GM23338 (cell line): ENCODE measurements around the gene MKNK1. TPM values are rescaled to one million over a fixed set of nuclear protein-coding genes. Genes with fewer than 3 reads are reported as not detected.

Experiments used
- ATAC-seq: fragments of 200-7000 bp; cut with Tn5 transposase; 3 replicates; pipeline ENCODE4 v1.9.1; 2020
- DNase-seq: peaks from one replicate; pipeline ENCODE4 v3.0.0-alpha.2; 2015; ENCODE audit warnings: low spot score
- H2AFZ ChIP-seq: fragments of 200-600 bp; sonication (generic); 2 replicates; pipeline ENCODE4 v1.8.0; 2016; ENCODE audit warnings: antibody characterized with exemption, mild to moderate bottlenecking, moderate library complexity
- H3F3A ChIP-seq: fragments of 200-600 bp; sonication (generic); replicated peaks from 2 replicates; pipeline ENCODE4 v1.8.0; 2017; ENCODE audit warnings: antibody characterized with exemption, mixed run types, low read depth
- H3K27ac ChIP-seq: fragments of 200-600 bp; sonication (generic); 2 replicates; pipeline ENCODE4 v1.6.1; 2016; ENCODE audit warnings: low read depth
- H3K27me3 ChIP-seq: fragments of 200-600 bp; sonication (generic); 2 replicates; pipeline ENCODE4 v1.8.0; 2016; ENCODE audit warnings: mild to moderate bottlenecking, mixed run types, moderate library complexity; ENCODE audit not compliant: insufficient read depth
- H3K36me3 ChIP-seq: fragments of 200-600 bp; sonication (generic); 2 replicates; pipeline ENCODE4 v1.8.0; 2016; ENCODE audit warnings: mild to moderate bottlenecking; ENCODE audit not compliant: insufficient read depth
- H3K4me1 ChIP-seq: fragments of 200-600 bp; sonication (generic); 2 replicates; pipeline ENCODE4 v1.8.0; 2016; ENCODE audit warnings: mild to moderate bottlenecking, moderate library complexity; ENCODE audit not compliant: insufficient read depth
- H3K4me2 ChIP-seq: fragments of 200-600 bp; sonication (generic); 2 replicates; pipeline ENCODE4 v1.7.1; 2017; ENCODE audit warnings: mixed run types
- H3K4me3 ChIP-seq: fragments of 200-600 bp; sonication (generic); 2 replicates; pipeline ENCODE4 v1.6.1; 2016; ENCODE audit warnings: mixed run types
- H3K79me2 ChIP-seq: fragments of 200-600 bp; sonication (generic); replicated peaks from 2 replicates; pipeline ENCODE4 v1.8.0; 2017; ENCODE audit warnings: mild to moderate bottlenecking; ENCODE audit not compliant: insufficient read depth
- H3K9me2 ChIP-seq: fragments of 200-600 bp; sonication (generic); 2 replicates; pipeline ENCODE4 v1.8.0; 2017; ENCODE audit not compliant: insufficient read depth
- H4K20me1 ChIP-seq: fragments of 200-600 bp; sonication (generic); replicated peaks from 2 replicates; pipeline ENCODE4 v1.8.0; 2017; ENCODE audit warnings: mild to moderate bottlenecking; ENCODE audit not compliant: insufficient read depth
- H3K27ac Mint-ChIP-seq: 2 replicates; pipeline ENCODE4 v1.8.0; 2020; ENCODE audit warnings: inconsistent platforms, mild to moderate bottlenecking, moderate library complexity, mixed read lengths
- H3K27me3 Mint-ChIP-seq: 3 replicates; pipeline ENCODE4 v1.8.0; 2022; ENCODE audit warnings: low read depth, mild to moderate bottlenecking, moderate library complexity, mixed read lengths, inconsistent platforms; ENCODE audit not compliant: insufficient read depth, poor library complexity
- H3K36me3 Mint-ChIP-seq: 3 replicates; pipeline ENCODE4 v1.8.0; 2021; ENCODE audit warnings: low read depth, mild to moderate bottlenecking, inconsistent platforms, moderate library complexity, mixed read lengths
- H3K4me1 Mint-ChIP-seq: 3 replicates; pipeline ENCODE4 v1.8.0; 2020; ENCODE audit warnings: mild to moderate bottlenecking, inconsistent platforms, mixed read lengths
- H3K4me3 Mint-ChIP-seq: 3 replicates; pipeline ENCODE4 v1.8.0; 2021; ENCODE audit warnings: moderate library complexity, mild to moderate bottlenecking, inconsistent platforms, mixed read lengths
- H3K9me3 Mint-ChIP-seq: 3 replicates; pipeline ENCODE4 v1.8.0; 2020; ENCODE audit warnings: moderate library complexity, mild to moderate bottlenecking, inconsistent platforms, mixed read lengths
- CREB1 ChIP-seq: fragments of 250-450 bp; sonication (Bioruptor Pico); IDR thresholded peaks from 2 replicates; pipeline ENCODE4 v1.5.0; 2020; ENCODE audit warnings: low read depth, mild to moderate bottlenecking, moderate library complexity
- CTCF ChIP-seq, 2 experiments: fragments of 200-600 bp in 1 of 2; sonication (generic) in 1 of 2; conservative IDR thresholded peaks; 2 replicates each; pipeline versions ENCODE4 v1.5.1 to v1.6.1; 2016 to 2017; ENCODE audit warnings: antibody characterized with exemption in 2 of 2, low read depth in 2 of 2, mild to moderate bottlenecking in 2 of 2, moderate library complexity in 1 of 2
- EZH2 ChIP-seq: fragments of 200-600 bp; sonication (generic); IDR thresholded peaks from one replicate; pipeline ENCODE4 v1.8.0; 2017; ENCODE audit warnings: antibody characterized with exemption, mild to moderate bottlenecking, low read depth; ENCODE audit not compliant: unreplicated experiment
- JUNB ChIP-seq: IDR thresholded peaks from one replicate; pipeline ENCODE4 v1.6.1; 2016; ENCODE audit warnings: antibody characterized with exemption; ENCODE audit not compliant: unreplicated experiment
- NANOG ChIP-seq: IDR thresholded peaks from 2 replicates; pipeline ENCODE4 v1.6.1; 2016; ENCODE audit warnings: antibody characterized with exemption, borderline replicate concordance
- POLR2AphosphoS5 ChIP-seq: IDR thresholded peaks from 2 replicates; pipeline ENCODE4 v1.6.1; 2016; ENCODE audit warnings: antibody characterized with exemption, low read depth
- REST ChIP-seq: IDR thresholded peaks from one replicate; pipeline ENCODE4 v1.6.1; 2018; ENCODE audit warnings: antibody characterized with exemption; ENCODE audit not compliant: unreplicated experiment
- STAT1 ChIP-seq: IDR thresholded peaks from one replicate; pipeline ENCODE4 v1.6.1; 2016; ENCODE audit warnings: antibody characterized with exemption; ENCODE audit not compliant: unreplicated experiment
- polyA plus RNA-seq: library from polyadenylated mRNA; unstranded; fragments of >200 nt; fragmentation: Nextera tagmentation; extraction: Ambion mirVana; gene quantifications from 2 replicates; pipeline ENCODE4 v1.2.1, GENCODE V29; 2016
- total RNA-seq: library from RNA; depleted of rRNA; stranded (reverse); fragments of >200 nt; shearing (Covaris generic); gene quantifications from 2 replicates; pipeline ENCODE4 v1.2.3, GENCODE V29; 2014
- TF ChIP-seq, protein P1 (sequence below): fragments of 250-450 bp; sonication (Bioruptor Pico); IDR thresholded peaks from 2 replicates; pipeline ENCODE4 v1.5.0; 2020; ENCODE audit warnings: mild to moderate bottlenecking, moderate library complexity
- TF ChIP-seq, protein P2 (sequence below): IDR thresholded peaks from 2 replicates; pipeline ENCODE4 v1.6.1; 2016; ENCODE audit warnings: antibody characterized with exemption

The MKNK1 gene
- total and polyA plus RNA-seq, 2 experiments from 2014 or later: 11.8 to 20.5 TPM

DNA sequence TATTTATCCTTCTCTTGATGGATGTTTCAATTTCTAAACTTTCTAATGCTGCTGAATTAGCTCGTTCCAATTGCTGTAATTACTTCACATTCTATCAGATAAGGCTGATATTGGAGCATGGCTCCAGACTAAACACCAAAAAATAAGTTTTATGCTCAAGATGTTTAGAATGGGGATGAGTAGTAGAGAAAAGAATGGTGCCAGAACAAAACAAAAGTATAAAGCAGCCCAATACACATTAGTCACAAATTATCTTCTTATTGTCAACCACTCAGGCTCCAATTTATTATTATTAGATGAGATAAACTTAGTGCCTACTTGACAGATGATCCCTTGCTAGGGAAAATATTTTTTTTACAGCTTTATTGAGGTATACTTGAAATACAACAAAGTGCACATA lies 42.3 kb upstream of the MKNK1 start:
- no peaks in the 10 kb centered on the region for H3K4me1 Mint-ChIP-seq
- Histone ChIP-seq H3K27me3 (no peaks in the 10 kb centered on the region), H3K4me3 (no peak overlapping the region), H3K79me2 (no peaks in the 10 kb centered on the region), H3K27ac (no peak overlapping the region), H4K20me1 (no peaks in the 10 kb centered on the region; the same call in 1 of the 2 replicates), H3K9me2 (no peaks in the 10 kb centered on the region), H3K36me3 (peaks cover 13% of the 10 kb centered on the region), H3K4me1 (no peaks in the 10 kb centered on the region), H3K4me2 (no peak overlapping the region), H3F3A (no peaks in the 10 kb centered on the region), H2AFZ (no peak overlapping the region)
- H3K27ac Mint-ChIP-seq: no peak overlapping the region
- ATAC-seq (no peak), DNase-seq (no peak)
- no peak overlapping the region for H3K4me3 Mint-ChIP-seq
- H3K9me3 Mint-ChIP-seq: peaks cover 15% of the 10 kb centered on the region; the same call in 2 of the 3 replicates
- H3K36me3 Mint-ChIP-seq: peaks cover 44% of the 10 kb centered on the region
- no peaks in the 10 kb centered on the region for H3K27me3 Mint-ChIP-seq
- TF ChIP-seq POLR2AphosphoS5: no peak
- no peak for TF ChIP-seq JUNB
- no peak for TF ChIP-seq CREB1 (CRISPR knock-in tag)
- no peak for TF ChIP-seq NANOG
- no peak for TF ChIP-seq EZH2

GRCh38 chr1:46645815-46646214 lies 41.7 kb upstream of the MKNK1 start:
- H3K27ac ChIP-seq: no peak overlapping the region
- ATAC-seq: no peak
- H4K20me1 ChIP-seq: no peaks in the 10 kb centered on the region; the same call in 1 of the 2 replicates
- Mint-ChIP-seq H3K4me1 (no peaks in the 10 kb centered on the region), H3K27me3 (no peaks in the 10 kb centered on the region), H3K36me3 (peaks cover 39% of the 10 kb centered on the region), H3K27ac (no peak overlapping the region), H3K4me3 (no peak overlapping the region), H3K9me3 (peaks cover 15% of the 10 kb centered on the region; the same call in 2 of the 3 replicates)
- no peak for DNase-seq
- H3K27me3 ChIP-seq: no peaks in the 10 kb centered on the region
- no peak overlapping the region for H2AFZ ChIP-seq
- no peak overlapping the region for H3K4me3 ChIP-seq
- H3K36me3 ChIP-seq: peaks cover 13% of the 10 kb centered on the region
- no peaks in the 10 kb centered on the region for H3K4me1 ChIP-seq
- no peaks in the 10 kb centered on the region for H3K9me2 ChIP-seq
- no peaks in the 10 kb centered on the region for H3F3A ChIP-seq
- H3K4me2 ChIP-seq: no peak overlapping the region
- no peaks in the 10 kb centered on the region for H3K79me2 ChIP-seq
- TF ChIP-seq, protein P1, sequence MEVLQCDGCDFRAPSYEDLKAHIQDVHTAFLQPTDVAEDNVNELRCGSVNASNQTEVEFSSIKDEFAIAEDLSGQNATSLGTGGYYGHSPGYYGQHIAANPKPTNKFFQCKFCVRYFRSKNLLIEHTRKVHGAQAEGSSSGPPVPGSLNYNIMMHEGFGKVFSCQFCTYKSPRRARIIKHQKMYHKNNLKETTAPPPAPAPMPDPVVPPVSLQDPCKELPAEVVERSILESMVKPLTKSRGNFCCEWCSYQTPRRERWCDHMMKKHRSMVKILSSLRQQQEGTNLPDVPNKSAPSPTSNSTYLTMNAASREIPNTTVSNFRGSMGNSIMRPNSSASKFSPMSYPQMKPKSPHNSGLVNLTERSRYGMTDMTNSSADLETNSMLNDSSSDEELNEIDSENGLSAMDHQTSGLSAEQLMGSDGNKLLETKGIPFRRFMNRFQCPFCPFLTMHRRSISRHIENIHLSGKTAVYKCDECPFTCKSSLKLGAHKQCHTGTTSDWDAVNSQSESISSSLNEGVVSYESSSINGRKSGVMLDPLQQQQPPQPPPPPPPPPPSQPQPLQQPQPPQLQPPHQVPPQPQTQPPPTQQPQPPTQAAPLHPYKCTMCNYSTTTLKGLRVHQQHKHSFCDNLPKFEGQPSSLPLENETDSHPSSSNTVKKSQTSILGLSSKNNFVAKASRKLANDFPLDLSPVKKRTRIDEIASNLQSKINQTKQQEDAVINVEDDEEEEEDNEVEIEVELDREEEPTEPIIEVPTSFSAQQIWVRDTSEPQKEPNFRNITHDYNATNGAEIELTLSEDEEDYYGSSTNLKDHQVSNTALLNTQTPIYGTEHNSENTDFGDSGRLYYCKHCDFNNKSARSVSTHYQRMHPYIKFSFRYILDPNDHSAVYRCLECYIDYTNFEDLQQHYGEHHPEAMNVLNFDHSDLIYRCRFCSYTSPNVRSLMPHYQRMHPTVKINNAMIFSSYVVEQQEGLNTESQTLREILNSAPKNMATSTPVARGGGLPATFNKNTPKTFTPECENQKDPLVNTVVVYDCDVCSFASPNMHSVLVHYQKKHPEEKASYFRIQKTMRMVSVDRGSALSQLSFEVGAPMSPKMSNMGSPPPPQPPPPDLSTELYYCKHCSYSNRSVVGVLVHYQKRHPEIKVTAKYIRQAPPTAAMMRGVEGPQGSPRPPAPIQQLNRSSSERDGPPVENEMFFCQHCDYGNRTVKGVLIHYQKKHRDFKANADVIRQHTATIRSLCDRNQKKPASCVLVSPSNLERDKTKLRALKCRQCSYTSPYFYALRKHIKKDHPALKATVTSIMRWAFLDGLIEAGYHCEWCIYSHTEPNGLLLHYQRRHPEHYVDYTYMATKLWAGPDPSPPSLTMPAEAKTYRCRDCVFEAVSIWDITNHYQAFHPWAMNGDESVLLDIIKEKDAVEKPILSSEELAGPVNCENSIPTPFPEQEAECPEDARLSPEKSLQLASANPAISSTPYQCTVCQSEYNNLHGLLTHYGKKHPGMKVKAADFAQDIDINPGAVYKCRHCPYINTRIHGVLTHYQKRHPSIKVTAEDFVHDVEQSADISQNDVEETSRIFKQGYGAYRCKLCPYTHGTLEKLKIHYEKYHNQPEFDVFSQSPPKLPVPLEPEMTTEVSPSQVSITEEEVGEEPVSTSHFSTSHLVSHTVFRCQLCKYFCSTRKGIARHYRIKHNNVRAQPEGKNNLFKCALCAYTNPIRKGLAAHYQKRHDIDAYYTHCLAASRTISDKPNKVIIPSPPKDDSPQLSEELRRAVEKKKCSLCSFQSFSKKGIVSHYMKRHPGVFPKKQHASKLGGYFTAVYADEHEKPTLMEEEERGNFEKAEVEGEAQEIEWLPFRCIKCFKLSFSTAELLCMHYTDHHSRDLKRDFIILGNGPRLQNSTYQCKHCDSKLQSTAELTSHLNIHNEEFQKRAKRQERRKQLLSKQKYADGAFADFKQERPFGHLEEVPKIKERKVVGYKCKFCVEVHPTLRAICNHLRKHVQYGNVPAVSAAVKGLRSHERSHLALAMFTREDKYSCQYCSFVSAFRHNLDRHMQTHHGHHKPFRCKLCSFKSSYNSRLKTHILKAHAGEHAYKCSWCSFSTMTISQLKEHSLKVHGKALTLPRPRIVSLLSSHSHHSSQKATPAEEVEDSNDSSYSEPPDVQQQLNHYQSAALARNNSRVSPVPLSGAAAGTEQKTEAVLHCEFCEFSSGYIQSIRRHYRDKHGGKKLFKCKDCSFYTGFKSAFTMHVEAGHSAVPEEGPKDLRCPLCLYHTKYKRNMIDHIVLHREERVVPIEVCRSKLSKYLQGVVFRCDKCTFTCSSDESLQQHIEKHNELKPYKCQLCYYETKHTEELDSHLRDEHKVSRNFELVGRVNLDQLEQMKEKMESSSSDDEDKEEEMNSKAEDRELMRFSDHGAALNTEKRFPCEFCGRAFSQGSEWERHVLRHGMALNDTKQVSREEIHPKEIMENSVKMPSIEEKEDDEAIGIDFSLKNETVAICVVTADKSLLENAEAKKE: no peak
- no peak for TF ChIP-seq CREB1 (CRISPR knock-in tag)
- no peak for TF ChIP-seq STAT1
- TF ChIP-seq, protein P2, sequence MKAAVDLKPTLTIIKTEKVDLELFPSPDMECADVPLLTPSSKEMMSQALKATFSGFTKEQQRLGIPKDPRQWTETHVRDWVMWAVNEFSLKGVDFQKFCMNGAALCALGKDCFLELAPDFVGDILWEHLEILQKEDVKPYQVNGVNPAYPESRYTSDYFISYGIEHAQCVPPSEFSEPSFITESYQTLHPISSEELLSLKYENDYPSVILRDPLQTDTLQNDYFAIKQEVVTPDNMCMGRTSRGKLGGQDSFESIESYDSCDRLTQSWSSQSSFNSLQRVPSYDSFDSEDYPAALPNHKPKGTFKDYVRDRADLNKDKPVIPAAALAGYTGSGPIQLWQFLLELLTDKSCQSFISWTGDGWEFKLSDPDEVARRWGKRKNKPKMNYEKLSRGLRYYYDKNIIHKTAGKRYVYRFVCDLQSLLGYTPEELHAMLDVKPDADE: no peak
- TF ChIP-seq NANOG: no peak
- no peak for TF ChIP-seq REST
- TF ChIP-seq CTCF (conservative IDR thresholded peaks at IDR 0.05; ENCODE audit: low read depth in 2 of 2): no peak
